ENCODE measurements around the gene ALDOA. TPM values are rescaled to one million over a fixed set of nuclear protein-coding genes. Genes with fewer than 3 reads are reported as not detected.

The ALDOA gene
- total and polyA plus RNA-seq, 9 of the 15 experiments (the other 6 are each of a cell fraction or from before 2014, with no cell fraction given): 311 to 2,224 (median 1,293) TPM

DNA sequence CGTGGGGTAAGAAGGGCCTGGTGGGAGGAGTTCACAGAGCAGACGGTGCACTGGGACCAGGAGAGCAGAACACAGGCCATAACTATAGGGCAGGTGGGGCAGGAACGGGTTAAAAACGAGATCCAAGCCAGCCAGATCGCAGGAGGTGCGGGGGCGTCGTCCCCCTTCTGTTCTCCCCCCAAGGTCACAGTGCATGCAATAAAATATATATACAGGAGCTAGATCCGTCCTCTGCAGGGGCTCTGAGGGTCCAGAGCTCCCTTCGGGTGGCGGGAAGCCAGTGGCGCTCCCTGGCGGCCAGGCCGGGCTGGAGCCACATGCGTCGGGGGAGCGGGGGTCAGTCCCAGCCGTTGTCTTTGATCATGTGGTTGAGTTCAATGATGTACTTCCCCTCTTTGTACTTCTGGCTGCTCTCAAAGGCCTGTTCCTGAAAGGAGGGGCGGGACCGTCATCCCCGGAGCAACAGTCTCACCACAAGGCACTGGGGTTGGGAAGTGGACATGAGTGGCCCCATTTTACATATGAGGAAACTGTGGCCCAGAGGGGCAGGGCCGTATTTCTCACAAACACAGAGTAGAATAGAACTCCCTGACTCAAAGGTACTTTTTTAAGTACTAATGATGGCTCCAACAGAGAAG lies 26.9 kb downstream of the ALDOA start (continued):
- TF ChIP-seq, protein P1, sequence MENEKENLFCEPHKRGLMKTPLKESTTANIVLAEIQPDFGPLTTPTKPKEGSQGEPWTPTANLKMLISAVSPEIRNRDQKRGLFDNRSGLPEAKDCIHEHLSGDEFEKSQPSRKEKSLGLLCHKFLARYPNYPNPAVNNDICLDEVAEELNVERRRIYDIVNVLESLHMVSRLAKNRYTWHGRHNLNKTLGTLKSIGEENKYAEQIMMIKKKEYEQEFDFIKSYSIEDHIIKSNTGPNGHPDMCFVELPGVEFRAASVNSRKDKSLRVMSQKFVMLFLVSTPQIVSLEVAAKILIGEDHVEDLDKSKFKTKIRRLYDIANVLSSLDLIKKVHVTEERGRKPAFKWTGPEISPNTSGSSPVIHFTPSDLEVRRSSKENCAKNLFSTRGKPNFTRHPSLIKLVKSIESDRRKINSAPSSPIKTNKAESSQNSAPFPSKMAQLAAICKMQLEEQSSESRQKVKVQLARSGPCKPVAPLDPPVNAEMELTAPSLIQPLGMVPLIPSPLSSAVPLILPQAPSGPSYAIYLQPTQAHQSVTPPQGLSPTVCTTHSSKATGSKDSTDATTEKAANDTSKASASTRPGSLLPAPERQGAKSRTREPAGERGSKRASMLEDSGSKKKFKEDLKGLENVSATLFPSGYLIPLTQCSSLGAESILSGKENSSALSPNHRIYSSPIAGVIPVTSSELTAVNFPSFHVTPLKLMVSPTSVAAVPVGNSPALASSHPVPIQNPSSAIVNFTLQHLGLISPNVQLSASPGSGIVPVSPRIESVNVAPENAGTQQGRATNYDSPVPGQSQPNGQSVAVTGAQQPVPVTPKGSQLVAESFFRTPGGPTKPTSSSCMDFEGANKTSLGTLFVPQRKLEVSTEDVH (IDR thresholded peaks at IDR 0.05; ENCODE audit: low read depth, partially characterized antibody): peak; percentile 98
- TF ChIP-seq FOXA3 (CRISPR knock-in tag; conservative IDR thresholded peaks at IDR 0.05 in 1 of 2, IDR thresholded peaks at IDR 0.05 in 1 of 2) (peak; percentile 22 to 65; a peak in 2 of 4 replicates), SMARCA4 (IDR thresholded peaks at IDR 0.05) (no peak; the same call in 1 of the 2 replicates), ZNF165 (CRISPR knock-in tag; IDR thresholded peaks at IDR 0.05; ENCODE audit: borderline replicate concordance) (peak; percentile 89), ZKSCAN3 (CRISPR knock-in tag; IDR thresholded peaks at IDR 0.05) (peak; percentile 69), ILK (tag; IDR thresholded peaks at IDR 0.05; ENCODE audit: borderline replicate concordance, low read depth) (0 out of 2 replicates have a peak, but pooled peaks have one; percentile 42), ZNF224 (CRISPR knock-in tag; IDR thresholded peaks at IDR 0.05) (no peak), RAD51 (IDR thresholded peaks at IDR 0.05; ENCODE audit: borderline replicate concordance, low read depth) (peak; percentile 60), KLF6 (CRISPR knock-in tag; IDR thresholded peaks at IDR 0.05; ENCODE audit: borderline replicate concordance) (peak; percentile 98)
- TF ChIP-seq, protein P2, sequence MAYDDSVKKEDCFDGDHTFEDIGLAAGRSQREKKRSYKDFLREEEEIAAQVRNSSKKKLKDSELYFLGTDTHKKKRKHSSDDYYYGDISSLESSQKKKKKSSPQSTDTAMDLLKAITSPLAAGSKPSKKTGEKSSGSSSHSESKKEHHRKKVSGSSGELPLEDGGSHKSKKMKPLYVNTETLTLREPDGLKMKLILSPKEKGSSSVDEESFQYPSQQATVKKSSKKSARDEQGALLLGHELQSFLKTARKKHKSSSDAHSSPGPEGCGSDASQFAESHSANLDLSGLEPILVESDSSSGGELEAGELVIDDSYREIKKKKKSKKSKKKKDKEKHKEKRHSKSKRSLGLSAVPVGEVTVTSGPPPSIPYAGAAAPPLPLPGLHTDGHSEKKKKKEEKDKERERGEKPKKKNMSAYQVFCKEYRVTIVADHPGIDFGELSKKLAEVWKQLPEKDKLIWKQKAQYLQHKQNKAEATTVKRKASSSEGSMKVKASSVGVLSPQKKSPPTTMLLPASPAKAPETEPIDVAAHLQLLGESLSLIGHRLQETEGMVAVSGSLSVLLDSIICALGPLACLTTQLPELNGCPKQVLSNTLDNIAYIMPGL (CRISPR knock-in tag; IDR thresholded peaks at IDR 0.05): 0 out of 2 replicates have a peak, but pooled peaks have one; percentile 18
- TF ChIP-seq, protein P3, sequence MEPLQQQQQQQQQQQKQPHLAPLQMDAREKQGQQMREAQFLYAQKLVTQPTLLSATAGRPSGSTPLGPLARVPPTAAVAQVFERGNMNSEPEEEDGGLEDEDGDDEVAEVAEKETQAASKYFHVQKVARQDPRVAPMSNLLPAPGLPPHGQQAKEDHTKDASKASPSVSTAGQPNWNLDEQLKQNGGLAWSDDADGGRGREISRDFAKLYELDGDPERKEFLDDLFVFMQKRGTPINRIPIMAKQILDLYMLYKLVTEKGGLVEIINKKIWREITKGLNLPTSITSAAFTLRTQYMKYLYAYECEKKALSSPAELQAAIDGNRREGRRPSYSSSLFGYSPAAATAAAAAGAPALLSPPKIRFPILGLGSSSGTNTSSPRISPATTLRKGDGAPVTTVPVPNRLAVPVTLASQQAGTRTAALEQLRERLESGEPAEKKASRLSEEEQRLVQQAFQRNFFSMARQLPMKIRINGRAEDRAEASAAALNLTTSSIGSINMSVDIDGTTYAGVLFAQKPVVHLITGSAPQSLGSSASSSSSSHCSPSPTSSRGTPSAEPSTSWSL (CRISPR knock-in tag; IDR thresholded peaks at IDR 0.05; ENCODE audit: borderline replicate concordance): peak; percentile 94; the same call in 1 of the 2 replicates
- TF ChIP-seq, protein P4, sequence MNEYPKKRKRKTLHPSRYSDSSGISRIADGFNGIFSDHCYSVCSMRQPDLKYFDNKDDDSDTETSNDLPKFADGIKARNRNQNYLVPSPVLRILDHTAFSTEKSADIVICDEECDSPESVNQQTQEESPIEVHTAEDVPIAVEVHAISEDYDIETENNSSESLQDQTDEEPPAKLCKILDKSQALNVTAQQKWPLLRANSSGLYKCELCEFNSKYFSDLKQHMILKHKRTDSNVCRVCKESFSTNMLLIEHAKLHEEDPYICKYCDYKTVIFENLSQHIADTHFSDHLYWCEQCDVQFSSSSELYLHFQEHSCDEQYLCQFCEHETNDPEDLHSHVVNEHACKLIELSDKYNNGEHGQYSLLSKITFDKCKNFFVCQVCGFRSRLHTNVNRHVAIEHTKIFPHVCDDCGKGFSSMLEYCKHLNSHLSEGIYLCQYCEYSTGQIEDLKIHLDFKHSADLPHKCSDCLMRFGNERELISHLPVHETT (CRISPR knock-in tag; conservative IDR thresholded peaks at IDR 0.05 in 1 of 2, IDR thresholded peaks at IDR 0.05 in 1 of 2): peak in 1 of 2 experiments; percentile 96; a peak in 2 of 4 replicates
- TF ChIP-seq, protein P5, sequence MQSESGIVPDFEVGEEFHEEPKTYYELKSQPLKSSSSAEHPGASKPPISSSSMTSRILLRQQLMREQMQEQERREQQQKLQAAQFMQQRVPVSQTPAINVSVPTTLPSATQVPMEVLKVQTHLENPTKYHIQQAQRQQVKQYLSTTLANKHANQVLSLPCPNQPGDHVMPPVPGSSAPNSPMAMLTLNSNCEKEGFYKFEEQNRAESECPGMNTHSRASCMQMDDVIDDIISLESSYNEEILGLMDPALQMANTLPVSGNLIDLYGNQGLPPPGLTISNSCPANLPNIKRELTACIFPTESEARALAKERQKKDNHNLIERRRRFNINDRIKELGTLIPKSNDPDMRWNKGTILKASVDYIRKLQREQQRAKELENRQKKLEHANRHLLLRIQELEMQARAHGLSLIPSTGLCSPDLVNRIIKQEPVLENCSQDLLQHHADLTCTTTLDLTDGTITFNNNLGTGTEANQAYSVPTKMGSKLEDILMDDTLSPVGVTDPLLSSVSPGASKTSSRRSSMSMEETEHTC (IDR thresholded peaks at IDR 0.05): peak; percentile 76
- TF ChIP-seq, protein P6, sequence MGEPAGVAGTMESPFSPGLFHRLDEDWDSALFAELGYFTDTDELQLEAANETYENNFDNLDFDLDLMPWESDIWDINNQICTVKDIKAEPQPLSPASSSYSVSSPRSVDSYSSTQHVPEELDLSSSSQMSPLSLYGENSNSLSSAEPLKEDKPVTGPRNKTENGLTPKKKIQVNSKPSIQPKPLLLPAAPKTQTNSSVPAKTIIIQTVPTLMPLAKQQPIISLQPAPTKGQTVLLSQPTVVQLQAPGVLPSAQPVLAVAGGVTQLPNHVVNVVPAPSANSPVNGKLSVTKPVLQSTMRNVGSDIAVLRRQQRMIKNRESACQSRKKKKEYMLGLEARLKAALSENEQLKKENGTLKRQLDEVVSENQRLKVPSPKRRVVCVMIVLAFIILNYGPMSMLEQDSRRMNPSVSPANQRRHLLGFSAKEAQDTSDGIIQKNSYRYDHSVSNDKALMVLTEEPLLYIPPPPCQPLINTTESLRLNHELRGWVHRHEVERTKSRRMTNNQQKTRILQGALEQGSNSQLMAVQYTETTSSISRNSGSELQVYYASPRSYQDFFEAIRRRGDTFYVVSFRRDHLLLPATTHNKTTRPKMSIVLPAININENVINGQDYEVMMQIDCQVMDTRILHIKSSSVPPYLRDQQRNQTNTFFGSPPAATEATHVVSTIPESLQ (CRISPR knock-in tag; IDR thresholded peaks at IDR 0.05): peak; percentile 87; the same call in 1 of the 2 replicates

Data from K562 (cell line).